Measurements from ENCODE around the gene ABCA1.

DNA sequence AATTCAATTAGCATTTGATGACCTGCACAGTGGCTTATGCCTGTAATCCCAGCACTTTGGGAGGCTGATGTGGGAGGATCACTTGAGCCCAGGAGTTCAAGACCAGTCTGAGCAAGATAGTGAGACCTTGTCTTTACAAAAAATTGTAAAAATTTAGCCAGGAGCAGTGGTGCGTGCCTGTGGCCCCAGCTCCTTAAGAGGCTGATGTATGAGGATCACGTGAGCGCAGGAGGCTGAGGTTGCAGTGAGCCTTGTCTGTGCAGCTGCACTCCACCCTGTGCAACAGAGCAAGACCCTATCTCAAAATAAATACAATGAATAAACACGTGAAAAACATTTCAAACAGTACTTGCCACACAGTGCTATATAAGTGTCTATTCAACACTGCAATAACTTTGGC is 4.2 kb downstream of the ABCA1 start:
- TF ChIP-seq, protein P1, sequence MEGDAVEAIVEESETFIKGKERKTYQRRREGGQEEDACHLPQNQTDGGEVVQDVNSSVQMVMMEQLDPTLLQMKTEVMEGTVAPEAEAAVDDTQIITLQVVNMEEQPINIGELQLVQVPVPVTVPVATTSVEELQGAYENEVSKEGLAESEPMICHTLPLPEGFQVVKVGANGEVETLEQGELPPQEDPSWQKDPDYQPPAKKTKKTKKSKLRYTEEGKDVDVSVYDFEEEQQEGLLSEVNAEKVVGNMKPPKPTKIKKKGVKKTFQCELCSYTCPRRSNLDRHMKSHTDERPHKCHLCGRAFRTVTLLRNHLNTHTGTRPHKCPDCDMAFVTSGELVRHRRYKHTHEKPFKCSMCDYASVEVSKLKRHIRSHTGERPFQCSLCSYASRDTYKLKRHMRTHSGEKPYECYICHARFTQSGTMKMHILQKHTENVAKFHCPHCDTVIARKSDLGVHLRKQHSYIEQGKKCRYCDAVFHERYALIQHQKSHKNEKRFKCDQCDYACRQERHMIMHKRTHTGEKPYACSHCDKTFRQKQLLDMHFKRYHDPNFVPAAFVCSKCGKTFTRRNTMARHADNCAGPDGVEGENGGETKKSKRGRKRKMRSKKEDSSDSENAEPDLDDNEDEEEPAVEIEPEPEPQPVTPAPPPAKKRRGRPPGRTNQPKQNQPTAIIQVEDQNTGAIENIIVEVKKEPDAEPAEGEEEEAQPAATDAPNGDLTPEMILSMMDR (IDR thresholded peaks at IDR 0.05 in 4 of 5, conservative IDR thresholded peaks at IDR 0.05 in 1 of 5) = no peak
- no peak for TF ChIP-seq POLR2A (IDR thresholded peaks at IDR 0.05)
